ENCODE results near the gene MEGF6.

The MEGF6 gene

DNA sequence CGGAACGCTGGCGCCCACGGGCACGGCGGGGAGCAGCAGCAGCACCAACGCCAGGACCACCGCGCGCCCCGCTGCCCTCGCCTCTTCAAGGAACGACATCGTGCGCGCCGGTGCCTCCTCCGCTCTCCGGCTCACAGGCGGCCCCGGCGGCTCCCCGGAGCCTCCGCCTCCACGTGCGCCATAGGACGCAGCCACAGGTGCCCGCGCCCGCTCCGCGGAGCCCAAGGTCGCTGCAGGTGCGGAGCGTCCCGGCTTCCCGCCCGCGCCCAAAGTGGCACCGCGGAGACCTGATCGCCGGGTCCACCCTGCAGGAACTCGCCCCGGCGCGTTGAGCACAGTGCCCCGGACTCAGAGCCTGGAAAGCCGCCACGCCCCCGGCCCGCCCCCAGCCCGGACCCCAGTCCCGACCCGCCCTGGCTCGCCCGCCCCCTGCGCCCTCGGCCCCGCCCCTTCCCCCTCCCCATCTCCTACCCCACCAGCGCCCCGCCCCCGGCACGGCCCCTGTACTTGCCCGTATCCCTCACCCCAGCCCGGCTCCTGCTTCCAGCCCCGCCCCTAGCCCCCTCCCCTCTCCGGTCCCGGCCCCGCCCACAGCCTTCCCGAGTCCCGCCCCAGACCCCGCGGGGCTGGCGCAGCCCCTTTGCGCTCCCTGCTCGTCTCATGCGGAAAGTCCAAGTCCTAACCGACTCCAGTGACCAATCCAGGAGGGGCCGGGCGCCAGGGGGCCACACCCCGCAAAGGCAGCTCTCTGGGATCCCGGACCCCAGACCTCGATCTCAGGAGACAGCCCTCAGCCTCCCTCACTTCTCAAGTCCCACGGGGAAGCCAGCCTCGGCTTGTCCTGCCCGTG, at the start of gene MEGF6:
MEGF6 (minus strand) TSS at position 339 of the 850 bp plus-strand sequence; CDS start at position 99, 240 bp downstream.
- H3K4me1 ChIP-seq (ENCODE audit: control insufficient read depth in 5 of 5, insufficient read depth in 5 of 5, low read length in 5 of 5) = peaks cover 0 to 27% (median 18%) of the 10 kb centered on the region in 5 donors
- no peak within 1 kb of the TSS for H3K9ac ChIP-seq (ENCODE audit: low read length in 5 of 5)
- peaks cover 48 to 77% (median 56%) of the 10 kb centered on the region in 5 donors for H3K27me3 ChIP-seq (ENCODE audit: control insufficient read depth in 5 of 5, insufficient read depth in 4 of 5, low read length in 5 of 5)
- no peaks in the 10 kb centered on the region for H3K36me3 ChIP-seq (ENCODE audit: control insufficient read depth in 5 of 5, insufficient read depth in 5 of 5, low read length in 5 of 5)
- H3K27ac ChIP-seq (ENCODE audit: low read depth, low read length) = no peak within 1 kb of the TSS
- H3K4me3 ChIP-seq (ENCODE audit: low read depth in 1 of 5, low read length in 5 of 5) = peak within 1 kb of the TSS in 3 of 5 donors; percentile 4 to 52 (median 18)
- no peaks in the 10 kb centered on the region for H3K9me3 ChIP-seq (ENCODE audit: control insufficient read depth in 5 of 5, low read length in 5 of 5)

GRCh38 chr1:3660704-3661103, 49.4 kb upstream of the MEGF6 start:
- Histone ChIP-seq H3K4me3 (ENCODE audit: low read depth in 1 of 5, low read length in 5 of 5) (no peak overlapping the region), H3K9me3 (ENCODE audit: control insufficient read depth in 5 of 5, low read length in 5 of 5) (no peaks in the 10 kb centered on the region), H3K4me1 (ENCODE audit: control insufficient read depth in 5 of 5, insufficient read depth in 5 of 5, low read length in 5 of 5) (no peaks in the 10 kb centered on the region), H3K27me3 (ENCODE audit: control insufficient read depth in 5 of 5, insufficient read depth in 4 of 5, low read length in 5 of 5) (peaks cover 11 to 30% (median 21%) of the 10 kb centered on the region in 5 donors), H3K27ac (ENCODE audit: low read depth, low read length) (no peak overlapping the region), H3K9ac (ENCODE audit: low read length in 5 of 5) (no peak overlapping the region), H3K36me3 (ENCODE audit: control insufficient read depth in 5 of 5, insufficient read depth in 5 of 5, low read length in 5 of 5) (no peaks in the 10 kb centered on the region)

- H3K9ac ChIP-seq (ENCODE audit: low read length in 5 of 5) = no peak overlapping the region
- no peaks in the 10 kb centered on the region for H3K36me3 ChIP-seq (ENCODE audit: control insufficient read depth in 5 of 5, insufficient read depth in 5 of 5, low read length in 5 of 5)
- peaks cover 20 to 43% (median 28%) of the 10 kb centered on the region in 5 donors for H3K27me3 ChIP-seq (ENCODE audit: control insufficient read depth in 5 of 5, insufficient read depth in 4 of 5, low read length in 5 of 5)
- no peak overlapping the region for H3K4me3 ChIP-seq (ENCODE audit: low read depth in 1 of 5, low read length in 5 of 5)
- no peaks in the 10 kb centered on the region for H3K4me1 ChIP-seq (ENCODE audit: control insufficient read depth in 5 of 5, insufficient read depth in 5 of 5, low read length in 5 of 5)
- no peaks in the 10 kb centered on the region for H3K9me3 ChIP-seq (ENCODE audit: control insufficient read depth in 5 of 5, low read length in 5 of 5)
- no peak overlapping the region for H3K27ac ChIP-seq (ENCODE audit: low read depth, low read length)
Measured at GRCh38 chr1:3659093-3659492, 47.8 kb upstream of the MEGF6 start.

- Histone ChIP-seq H3K36me3 (ENCODE audit: control insufficient read depth in 5 of 5, insufficient read depth in 5 of 5, low read length in 5 of 5) (no peaks in the 10 kb centered on the region), H3K4me1 (ENCODE audit: control insufficient read depth in 5 of 5, insufficient read depth in 5 of 5, low read length in 5 of 5) (no peaks in the 10 kb centered on the region), H3K27ac (ENCODE audit: low read depth, low read length) (no peak overlapping the region), H3K9me3 (ENCODE audit: control insufficient read depth in 5 of 5, low read length in 5 of 5) (no peaks in the 10 kb centered on the region), H3K4me3 (ENCODE audit: low read depth in 1 of 5, low read length in 5 of 5) (no peak overlapping the region), H3K27me3 (ENCODE audit: control insufficient read depth in 5 of 5, insufficient read depth in 4 of 5, low read length in 5 of 5) (peaks cover 22 to 47% (median 31%) of the 10 kb centered on the region in 5 donors), H3K9ac (ENCODE audit: low read length in 5 of 5) (no peak overlapping the region)
Measured at GRCh38 chr1:3658231-3658615, 46.9 kb upstream of the MEGF6 start.

- H3K4me3 ChIP-seq (ENCODE audit: low read depth in 1 of 5, low read length in 5 of 5) = no peak overlapping the region
- no peak overlapping the region for H3K27ac ChIP-seq (ENCODE audit: low read depth, low read length)
- no peaks in the 10 kb centered on the region for H3K9me3 ChIP-seq (ENCODE audit: control insufficient read depth in 5 of 5, low read length in 5 of 5)
- no peaks in the 10 kb centered on the region for H3K36me3 ChIP-seq (ENCODE audit: control insufficient read depth in 5 of 5, insufficient read depth in 5 of 5, low read length in 5 of 5)
- H3K4me1 ChIP-seq (ENCODE audit: control insufficient read depth in 5 of 5, insufficient read depth in 5 of 5, low read length in 5 of 5) = peaks cover 0 to 3% (median 0%) of the 10 kb centered on the region in 5 donors
- H3K27me3 ChIP-seq (ENCODE audit: control insufficient read depth in 5 of 5, insufficient read depth in 4 of 5, low read length in 5 of 5) = peaks cover 28 to 48% (median 34%) of the 10 kb centered on the region in 5 donors
- H3K9ac ChIP-seq (ENCODE audit: low read length in 5 of 5) = no peak overlapping the region
Measured at GRCh38 chr1:3657578-3658230, 46.4 kb upstream of the MEGF6 start.

DNA sequence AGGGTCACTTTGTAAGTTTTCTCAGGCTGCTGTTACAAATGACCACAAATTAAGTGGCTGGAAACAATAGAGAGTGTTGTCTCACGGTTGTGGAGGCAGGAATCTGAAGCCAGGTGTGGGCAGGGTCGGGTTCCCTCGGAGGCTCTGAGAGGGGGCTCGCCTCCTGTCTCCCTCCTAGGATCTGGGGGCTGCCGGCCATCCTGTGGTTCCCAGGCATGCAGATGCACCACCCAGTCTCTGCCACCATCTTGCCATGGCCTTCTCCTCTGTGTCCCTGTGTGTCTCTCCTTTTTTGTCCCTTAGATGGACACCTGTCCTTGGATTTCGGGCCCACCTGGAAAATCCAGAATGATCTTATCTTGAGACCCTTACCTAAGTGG, 45.8 kb upstream of the MEGF6 start:
- Histone ChIP-seq H3K4me1 (ENCODE audit: control insufficient read depth in 5 of 5, insufficient read depth in 5 of 5, low read length in 5 of 5) (peaks cover 0 to 9% (median 0%) of the 10 kb centered on the region in 5 donors), H3K27me3 (ENCODE audit: control insufficient read depth in 5 of 5, insufficient read depth in 4 of 5, low read length in 5 of 5) (peaks cover 28 to 45% (median 35%) of the 10 kb centered on the region in 5 donors), H3K27ac (ENCODE audit: low read depth, low read length) (no peak overlapping the region), H3K36me3 (ENCODE audit: control insufficient read depth in 5 of 5, insufficient read depth in 5 of 5, low read length in 5 of 5) (no peaks in the 10 kb centered on the region), H3K9me3 (ENCODE audit: control insufficient read depth in 5 of 5, low read length in 5 of 5) (no peaks in the 10 kb centered on the region), H3K4me3 (ENCODE audit: low read depth in 1 of 5, low read length in 5 of 5) (no peak overlapping the region), H3K9ac (ENCODE audit: low read length in 5 of 5) (no peak overlapping the region)

GRCh38 chr1:3656450-3657095, 45.3 kb upstream of the MEGF6 start:
- Histone ChIP-seq H3K9ac (ENCODE audit: low read length in 5 of 5) (no peak overlapping the region), H3K9me3 (ENCODE audit: control insufficient read depth in 5 of 5, low read length in 5 of 5) (no peaks in the 10 kb centered on the region), H3K27ac (ENCODE audit: low read depth, low read length) (no peak overlapping the region), H3K4me3 (ENCODE audit: low read depth in 1 of 5, low read length in 5 of 5) (no peak overlapping the region), H3K27me3 (ENCODE audit: control insufficient read depth in 5 of 5, insufficient read depth in 4 of 5, low read length in 5 of 5) (peaks cover 30 to 45% (median 36%) of the 10 kb centered on the region in 5 donors), H3K36me3 (ENCODE audit: control insufficient read depth in 5 of 5, insufficient read depth in 5 of 5, low read length in 5 of 5) (no peaks in the 10 kb centered on the region), H3K4me1 (ENCODE audit: control insufficient read depth in 5 of 5, insufficient read depth in 5 of 5, low read length in 5 of 5) (peaks cover 0 to 14% (median 5%) of the 10 kb centered on the region in 5 donors)

- Histone ChIP-seq H3K27me3 (ENCODE audit: control insufficient read depth in 5 of 5, insufficient read depth in 4 of 5, low read length in 5 of 5) (peaks cover 41 to 57% (median 49%) of the 10 kb centered on the region in 5 donors), H3K36me3 (ENCODE audit: control insufficient read depth in 5 of 5, insufficient read depth in 5 of 5, low read length in 5 of 5) (no peaks in the 10 kb centered on the region), H3K27ac (ENCODE audit: low read depth, low read length) (no peak overlapping the region), H3K4me3 (ENCODE audit: low read depth in 1 of 5, low read length in 5 of 5) (no peak overlapping the region), H3K9me3 (ENCODE audit: control insufficient read depth in 5 of 5, low read length in 5 of 5) (no peaks in the 10 kb centered on the region), H3K4me1 (ENCODE audit: control insufficient read depth in 5 of 5, insufficient read depth in 5 of 5, low read length in 5 of 5) (peaks cover 0 to 31% (median 18%) of the 10 kb centered on the region in 5 donors), H3K9ac (ENCODE audit: low read length in 5 of 5) (no peak overlapping the region)
Measured at GRCh38 chr1:3654549-3655281, 43.4 kb upstream of the MEGF6 start.

DNA sequence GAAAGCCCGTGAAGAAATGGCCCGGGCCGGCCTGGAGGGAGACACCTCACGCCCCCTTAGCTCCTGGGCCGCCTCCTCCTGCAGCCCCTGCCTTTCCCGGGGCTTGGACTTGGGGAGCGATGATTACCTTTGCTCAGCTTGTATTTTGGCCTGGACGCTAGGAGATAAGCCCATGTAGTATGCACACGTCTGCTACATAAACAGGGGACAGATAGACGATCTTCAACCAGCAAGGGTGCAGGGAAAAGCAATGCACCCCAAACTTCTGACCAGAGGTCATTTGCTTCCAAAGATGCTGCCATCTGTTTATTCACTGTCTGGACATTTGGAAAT, 41.9 kb upstream of the MEGF6 start:
- H3K9ac ChIP-seq (ENCODE audit: low read length in 5 of 5) = no peak overlapping the region
- no peaks in the 10 kb centered on the region for H3K36me3 ChIP-seq (ENCODE audit: control insufficient read depth in 5 of 5, insufficient read depth in 5 of 5, low read length in 5 of 5)
- no peak overlapping the region for H3K27ac ChIP-seq (ENCODE audit: low read depth, low read length)
- H3K9me3 ChIP-seq (ENCODE audit: control insufficient read depth in 5 of 5, low read length in 5 of 5) = no peaks in the 10 kb centered on the region
- H3K27me3 ChIP-seq (ENCODE audit: control insufficient read depth in 5 of 5, insufficient read depth in 4 of 5, low read length in 5 of 5) = peaks cover 41 to 57% (median 47%) of the 10 kb centered on the region in 5 donors
- no peak overlapping the region for H3K4me3 ChIP-seq (ENCODE audit: low read depth in 1 of 5, low read length in 5 of 5)
- H3K4me1 ChIP-seq (ENCODE audit: control insufficient read depth in 5 of 5, insufficient read depth in 5 of 5, low read length in 5 of 5) = peaks cover 6 to 42% (median 33%) of the 10 kb centered on the region in 5 donors
